Gastroesophageal sphincter (tissue), 4 donors: ENCODE data around the gene KCNH1. TPM values are rescaled to one million over a fixed set of nuclear protein-coding genes. Genes with fewer than 3 reads are reported as not detected.

Experiments used
- ATAC-seq: fragments of 150-250 bp; one replicate; pipeline ENCODE4 v1.9.1; 2016; ENCODE audit warnings: mild to moderate bottlenecking, moderate library complexity
- H3K27ac ChIP-seq, 4 donors: fragments of 200-600 bp; sonication (generic) in 3 of 4; 1 replicate in 3 of 4; 2 replicates in 1 of 4; pipeline ENCODE4 v1.5.1; 2016 to 2019
- H3K27me3 ChIP-seq: fragments of 200-600 bp; sonication (generic); one replicate; pipeline ENCODE4 v1.5.1; 2019
- H3K36me3 ChIP-seq, 2 donors: fragments of 200-600 bp; sonication (generic); one replicate each; pipeline ENCODE4 v1.5.1; 2019; ENCODE audit warnings: control low read depth in 1 of 2
- H3K4me1 ChIP-seq, 3 donors: fragments of 200-600 bp; sonication (generic); 1 replicate in 2 of 3; 2 replicates in 1 of 3; pipeline ENCODE4 v1.5.1; 2016 to 2019; ENCODE audit warnings: control low read depth in 2 of 3
- H3K4me3 ChIP-seq, 2 donors: fragments of 200-600 bp; sonication (generic); one replicate each; pipeline ENCODE4 v1.5.1; 2019; ENCODE audit warnings: mild to moderate bottlenecking in 1 of 2, moderate library complexity in 1 of 2
- H3K9me3 ChIP-seq, 3 donors: fragments of 200-600 bp; sonication (generic); one replicate each; pipeline ENCODE4 v1.5.1; 2017 to 2019; ENCODE audit warnings: control low read depth in 2 of 3
- CTCF ChIP-seq, 4 experiments: fragments of 200-600 bp in 2 of 4; fragments of 450-650 bp in 2 of 4; sonication (generic) in 1 of 4; IDR thresholded peaks; one replicate each; pipeline ENCODE4 v1.5.1; 2017 to 2019; ENCODE audit warnings: antibody characterized with exemption in 4 of 4, mild to moderate bottlenecking in 2 of 4, moderate library complexity in 2 of 4
- EP300 ChIP-seq: sonication (generic); formaldehyde crosslinking; IDR thresholded peaks from one replicate; pipeline ENCODE4 v1.6.1; 2017; ENCODE audit warnings: antibody characterized with exemption, mild to moderate bottlenecking
- POLR2A ChIP-seq, 2 donors: fragments of 450-650 bp; IDR thresholded peaks; one replicate each; pipeline ENCODE4 v1.6.1; 2017; ENCODE audit warnings: antibody characterized with exemption in 2 of 2, mild to moderate bottlenecking in 2 of 2, moderate library complexity in 1 of 2
- POLR2AphosphoS5 ChIP-seq: sonication (generic); formaldehyde crosslinking; IDR thresholded peaks from one replicate; pipeline ENCODE4 v1.6.1; 2017; ENCODE audit warnings: antibody characterized with exemption
- WGBS, 2 donors: methylation state at CpG; one replicate each; pipeline ENCODE4 v1.1.5; 2018; ENCODE audit warnings: low coverage in 1 of 2; 5-methylcytosine and 5-hydroxymethylcytosine counted together
- total RNA-seq, 4 donors: library from RNA; depleted of rRNA; stranded (reverse); fragments of >200 nt; gene quantifications; one replicate each; pipeline ENCODE4 v1.1.0, GENCODE V29; 2016

The KCNH1 gene
- total RNA-seq, 4 donors from 2014 or later, result 0.15 to 2.3 (median 1.2) TPM

GRCh38 chr1:210676539-210676938 is 457.4 kb downstream of the KCNH1 start:
- H3K4me3 ChIP-seq, result no peak overlapping the region
- no peaks in the 10 kb centered on the region for H3K27me3 ChIP-seq
- peaks cover 0 to 15% of the 10 kb centered on the region in 2 donors for H3K36me3 ChIP-seq
- whole genome bisulfite sequencing, 2 donors, result 94 to 100% methylated on average over 3 of the region's 3 CpGs
- no peaks in the 10 kb centered on the region for H3K9me3 ChIP-seq
- ATAC-seq, result no peak
- no peak overlapping the region for H3K27ac ChIP-seq
- TF ChIP-seq CTCF (IDR thresholded peaks at IDR 0.05) (no peak), POLR2A (IDR thresholded peaks at IDR 0.05) (no peak), EP300 (no peak), POLR2AphosphoS5 (no peak)
- no peaks in the 10 kb centered on the region for H3K4me1 ChIP-seq

- H3K27ac ChIP-seq, result no peak overlapping the region
- peaks cover 0 to 4% of the 10 kb centered on the region in 2 donors for H3K36me3 ChIP-seq
- H3K9me3 ChIP-seq, result no peaks in the 10 kb centered on the region
- no peak for ATAC-seq
- no peaks in the 10 kb centered on the region for H3K27me3 ChIP-seq
- H3K4me1 ChIP-seq, result no peaks in the 10 kb centered on the region
- 67% methylated on average over 1 of the region's 3 CpGs; no CpG with 5 or more reads in 1 of the 2 donors for WGBS, 2 donors
- TF ChIP-seq EP300 (no peak), CTCF (IDR thresholded peaks at IDR 0.05) (no peak), POLR2AphosphoS5 (no peak), POLR2A (IDR thresholded peaks at IDR 0.05) (no peak)
- no peak overlapping the region for H3K4me3 ChIP-seq
Observed at GRCh38 chr1:210674151-210674550, 459.8 kb downstream of the KCNH1 start.

- no peak overlapping the region for H3K27ac ChIP-seq
- H3K4me1 ChIP-seq, result no peaks in the 10 kb centered on the region
- H3K4me3 ChIP-seq, result no peak overlapping the region
- no peaks in the 10 kb centered on the region for H3K9me3 ChIP-seq
- TF ChIP-seq POLR2A (IDR thresholded peaks at IDR 0.05) (no peak), CTCF (IDR thresholded peaks at IDR 0.05) (no peak), POLR2AphosphoS5 (no peak), EP300 (no peak)
- H3K27me3 ChIP-seq, result no peaks in the 10 kb centered on the region
- ATAC-seq, result no peak
- H3K36me3 ChIP-seq, result peaks cover 0 to 4% of the 10 kb centered on the region in 2 donors
Observed at GRCh38 chr1:210669951-210670350, 464.0 kb downstream of the KCNH1 start.

GRCh38 chr1:210663730-210664573 is 470.0 kb downstream of the KCNH1 start:
- H3K36me3 ChIP-seq, result no peaks in the 10 kb centered on the region
- H3K27ac ChIP-seq, result no peak overlapping the region
- TF ChIP-seq CTCF (IDR thresholded peaks at IDR 0.05), result no peak
- no peak for TF ChIP-seq POLR2A (IDR thresholded peaks at IDR 0.05)
- no peak for TF ChIP-seq EP300
- TF ChIP-seq POLR2AphosphoS5, result no peak
- WGBS, 2 donors, result 34 to 83% methylated on average over 1 to 3 of the region's 7 CpGs
- ATAC-seq, result no peak
- H3K9me3 ChIP-seq, result no peaks in the 10 kb centered on the region
- H3K4me1 ChIP-seq, result no peaks in the 10 kb centered on the region
- no peaks in the 10 kb centered on the region for H3K27me3 ChIP-seq
- no peak overlapping the region for H3K4me3 ChIP-seq
